GM23248 (cell line): ENCODE results near the gene PFN3.

Source experiments
- EZH2 ChIP-seq: fragments of 200-600 bp; sonication (generic); IDR thresholded peaks from 2 replicates; pipeline ENCODE4 v1.6.1; 2018; ENCODE audit warnings: antibody characterized with exemption, mild to moderate bottlenecking; ENCODE audit not compliant: insufficient read depth, poor library complexity, severe bottlenecking
- EZH2phosphoT487 ChIP-seq: fragments of 200-600 bp; sonication (generic); IDR thresholded peaks from 2 replicates; pipeline ENCODE4 v1.6.1; 2018; ENCODE audit warnings: antibody characterized with exemption, moderate library complexity, mild to moderate bottlenecking, low read depth; ENCODE audit not compliant: insufficient read depth

GRCh38 chr5:177399997-177400868 is at the start of gene PFN3:
- TF ChIP-seq EZH2phosphoT487 (no peak), EZH2 (peak; percentile 65)
